Upper lobe of left lung (tissue), 4 donors: ENCODE results near the gene THSD7A.

Source experiments
- CTCF ChIP-seq, 6 experiments: fragments of 450-650 bp in 4 of 6; fragments of 200-600 bp in 2 of 6; sonication (generic) in 2 of 6; IDR thresholded peaks; one replicate each; pipeline ENCODE4 v1.5.1; 2016 to 2019; ENCODE audit warnings: antibody characterized with exemption in 6 of 6
- EP300 ChIP-seq, 4 donors: sonication (generic); formaldehyde crosslinking; IDR thresholded peaks; one replicate each; pipeline ENCODE4 v1.5.1; 2017; ENCODE audit warnings: antibody characterized with exemption in 4 of 4, control low read depth in 2 of 4
- POLR2A ChIP-seq, 4 donors: fragments of 450-650 bp; IDR thresholded peaks; one replicate each; pipeline ENCODE4 v1.5.1; 2016 to 2017; ENCODE audit warnings: antibody characterized with exemption in 4 of 4, mild to moderate bottlenecking in 2 of 4
- POLR2AphosphoS5 ChIP-seq, 2 donors: sonication (generic); formaldehyde crosslinking; IDR thresholded peaks; one replicate each; pipeline ENCODE4 v1.5.1; 2017; ENCODE audit warnings: antibody characterized with exemption in 2 of 2

GRCh38 chr7:11478882-11479281 is 353.1 kb downstream of the THSD7A start:
- TF ChIP-seq POLR2A (IDR thresholded peaks at IDR 0.05): no peak
- no peak for TF ChIP-seq CTCF (IDR thresholded peaks at IDR 0.05)
- no peak for TF ChIP-seq POLR2AphosphoS5 (IDR thresholded peaks at IDR 0.05)
- TF ChIP-seq EP300 (IDR thresholded peaks at IDR 0.05): no peak
